Glutamatergic neuron (in vitro differentiated cells): ENCODE data around the gene FGD5. TPM values are rescaled to one million over a fixed set of nuclear protein-coding genes. Genes with fewer than 3 reads are reported as not detected.

Experiments used
- DNase-seq: peaks from one replicate; pipeline ENCODE4 v3.0.0; 2022
- H3K27ac Mint-ChIP-seq: one replicate; pipeline ENCODE4 v1.8.0; 2020; ENCODE audit warnings: mild to moderate bottlenecking, mixed read lengths, inconsistent platforms; ENCODE audit not compliant: unreplicated experiment
- H3K27me3 Mint-ChIP-seq: one replicate; pipeline ENCODE4 v1.8.0; 2020; ENCODE audit warnings: mild to moderate bottlenecking, moderate library complexity, mixed read lengths, inconsistent platforms; ENCODE audit not compliant: unreplicated experiment
- H3K36me3 Mint-ChIP-seq: one replicate; pipeline ENCODE4 v1.8.0; 2020; ENCODE audit warnings: mild to moderate bottlenecking, mixed read lengths, inconsistent platforms; ENCODE audit not compliant: unreplicated experiment
- H3K4me1 Mint-ChIP-seq: one replicate; pipeline ENCODE4 v1.8.0; 2020; ENCODE audit warnings: mild to moderate bottlenecking, low read depth, mixed read lengths, inconsistent platforms; ENCODE audit not compliant: unreplicated experiment
- H3K4me3 Mint-ChIP-seq: one replicate; pipeline ENCODE4 v1.8.0; 2020; ENCODE audit warnings: mild to moderate bottlenecking, mixed read lengths, inconsistent platforms; ENCODE audit not compliant: unreplicated experiment
- H3K9me3 Mint-ChIP-seq: one replicate; pipeline ENCODE4 v1.8.0; 2020; ENCODE audit warnings: mild to moderate bottlenecking, moderate library complexity, mixed read lengths, inconsistent platforms; ENCODE audit not compliant: unreplicated experiment
- total RNA-seq: library from RNA; stranded (reverse); fragmentation: NEBNext Ultra II Directional; extraction: Animal tissue kit (Norgen Biotek cat#: 25700); gene quantifications from one replicate; pipeline ENCODE4 v1.2.1, GENCODE V29; 2021; ENCODE audit not compliant: unreplicated experiment
- TF ChIP-seq, protein P1 (sequence below): fragments of 200-600 bp; sonication (generic); IDR thresholded peaks from one replicate; pipeline ENCODE4 v1.5.0; 2021; ENCODE audit not compliant: partially characterized antibody, unreplicated experiment

FGD5 gene
- total RNA-seq, 1 donor from 2014 or later: 3.1 TPM

DNA sequence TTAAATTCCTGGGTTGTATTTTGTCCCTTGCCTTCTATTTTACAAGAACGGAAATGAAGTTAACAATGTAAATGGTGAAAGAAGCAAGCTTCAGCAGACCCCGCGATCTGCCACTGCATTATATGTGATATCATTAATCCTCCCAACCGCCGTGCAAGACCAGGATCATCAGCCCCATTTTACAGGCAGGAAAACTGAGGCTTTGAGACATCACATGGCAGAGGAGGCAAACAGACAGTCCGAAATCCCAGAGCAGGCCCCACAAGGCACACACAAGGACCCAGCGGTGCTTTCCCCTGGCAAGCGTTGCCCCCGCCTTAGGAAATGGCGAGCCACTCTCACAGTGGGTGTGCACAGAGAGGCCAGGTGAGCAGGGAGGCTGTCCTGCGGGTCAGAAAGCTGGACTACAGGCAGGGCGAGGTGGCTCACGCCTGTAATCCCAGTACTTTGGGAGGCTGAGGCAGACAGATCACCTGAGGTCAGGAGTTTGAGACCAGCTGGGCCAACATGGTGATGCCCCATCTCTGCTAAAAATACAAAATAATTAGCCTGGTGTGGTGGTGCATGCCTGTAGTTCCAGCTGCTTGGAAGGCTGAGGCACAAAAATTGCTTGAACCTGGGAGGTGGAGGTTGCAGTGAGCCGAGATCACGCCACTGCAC lies 16.2 kb downstream of the FGD5 start:
- DNase-seq: no peak
- H3K4me3 Mint-ChIP-seq: no peak overlapping the region
- no peaks in the 10 kb centered on the region for H3K36me3 Mint-ChIP-seq
- peaks cover 2% of the 10 kb centered on the region for H3K27me3 Mint-ChIP-seq
- H3K27ac Mint-ChIP-seq: no peak overlapping the region
- TF ChIP-seq, protein P1, sequence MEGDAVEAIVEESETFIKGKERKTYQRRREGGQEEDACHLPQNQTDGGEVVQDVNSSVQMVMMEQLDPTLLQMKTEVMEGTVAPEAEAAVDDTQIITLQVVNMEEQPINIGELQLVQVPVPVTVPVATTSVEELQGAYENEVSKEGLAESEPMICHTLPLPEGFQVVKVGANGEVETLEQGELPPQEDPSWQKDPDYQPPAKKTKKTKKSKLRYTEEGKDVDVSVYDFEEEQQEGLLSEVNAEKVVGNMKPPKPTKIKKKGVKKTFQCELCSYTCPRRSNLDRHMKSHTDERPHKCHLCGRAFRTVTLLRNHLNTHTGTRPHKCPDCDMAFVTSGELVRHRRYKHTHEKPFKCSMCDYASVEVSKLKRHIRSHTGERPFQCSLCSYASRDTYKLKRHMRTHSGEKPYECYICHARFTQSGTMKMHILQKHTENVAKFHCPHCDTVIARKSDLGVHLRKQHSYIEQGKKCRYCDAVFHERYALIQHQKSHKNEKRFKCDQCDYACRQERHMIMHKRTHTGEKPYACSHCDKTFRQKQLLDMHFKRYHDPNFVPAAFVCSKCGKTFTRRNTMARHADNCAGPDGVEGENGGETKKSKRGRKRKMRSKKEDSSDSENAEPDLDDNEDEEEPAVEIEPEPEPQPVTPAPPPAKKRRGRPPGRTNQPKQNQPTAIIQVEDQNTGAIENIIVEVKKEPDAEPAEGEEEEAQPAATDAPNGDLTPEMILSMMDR: no peak
- H3K4me1 Mint-ChIP-seq: peaks cover 37% of the 10 kb centered on the region
- peaks cover 1% of the 10 kb centered on the region for H3K9me3 Mint-ChIP-seq

DNA sequence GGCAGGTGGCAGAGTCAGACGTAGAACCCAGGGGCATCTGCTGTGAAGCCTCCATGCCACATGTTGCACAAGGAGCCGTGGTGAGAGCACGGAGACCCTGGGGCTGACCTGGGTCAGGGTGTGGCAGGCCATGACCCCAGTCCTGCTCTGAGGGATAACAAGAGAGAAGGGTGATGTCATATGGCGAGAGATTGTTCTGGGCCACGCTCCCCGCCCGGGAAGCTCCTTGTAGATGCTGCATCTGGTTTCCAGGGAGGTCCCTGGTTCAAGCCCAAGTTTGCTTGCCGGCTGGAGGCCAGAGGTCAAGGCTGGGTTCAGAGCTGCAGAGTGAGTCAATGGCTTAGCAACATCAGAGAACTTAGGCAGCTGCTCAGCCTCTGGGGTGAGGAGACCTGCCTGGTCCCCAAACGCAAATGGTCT lies 17.3 kb downstream of the FGD5 start:
- Mint-ChIP-seq H3K4me3 (no peak overlapping the region), H3K9me3 (peaks cover 1% of the 10 kb centered on the region), H3K36me3 (no peaks in the 10 kb centered on the region), H3K27ac (no peak overlapping the region), H3K27me3 (peaks cover 2% of the 10 kb centered on the region), H3K4me1 (peaks cover 42% of the 10 kb centered on the region)
- no peak for DNase-seq
- TF ChIP-seq, protein P1: no peak

DNA sequence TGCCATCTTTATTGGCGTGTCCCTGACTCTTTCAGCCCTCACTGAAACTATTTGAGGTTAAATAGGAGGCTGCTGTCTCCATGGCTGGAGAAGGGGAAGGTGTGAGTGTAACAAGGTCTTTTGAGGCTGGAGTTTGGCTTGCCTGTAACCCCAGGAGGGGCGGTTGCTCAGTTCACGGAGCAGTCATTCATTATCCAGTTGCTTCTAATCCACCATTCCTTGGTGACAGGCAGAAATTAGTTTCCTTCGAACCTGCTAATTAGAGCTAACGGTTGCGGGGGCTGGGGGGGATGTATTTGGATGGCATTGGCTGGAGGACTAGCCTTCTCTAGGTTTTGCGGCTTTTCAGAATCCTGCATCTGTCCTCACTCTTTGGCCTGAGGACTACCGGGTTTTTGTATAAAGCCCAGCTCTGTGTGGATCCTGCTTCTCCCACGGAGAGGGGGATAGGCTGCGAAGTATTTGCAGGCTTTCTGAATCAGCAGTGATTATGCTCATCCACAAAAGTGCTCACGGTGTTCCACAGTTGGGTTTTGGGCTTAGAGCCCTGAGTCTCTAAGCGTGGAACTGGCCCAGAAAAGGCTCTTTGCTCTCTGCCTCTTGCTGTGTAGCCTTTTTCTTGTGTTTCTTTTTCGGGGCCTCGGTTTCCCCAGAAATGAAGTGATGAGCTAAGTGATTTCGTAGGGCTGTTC lies 18.6 kb downstream of the FGD5 start:
- Mint-ChIP-seq H3K9me3 (peaks cover 1% of the 10 kb centered on the region), H3K4me3 (no peak overlapping the region), H3K4me1 (peaks cover 44% of the 10 kb centered on the region), H3K27ac (no peak overlapping the region), H3K27me3 (peaks cover 2% of the 10 kb centered on the region), H3K36me3 (no peaks in the 10 kb centered on the region)
- TF ChIP-seq, protein P1: no peak
- DNase-seq: no peak

DNA sequence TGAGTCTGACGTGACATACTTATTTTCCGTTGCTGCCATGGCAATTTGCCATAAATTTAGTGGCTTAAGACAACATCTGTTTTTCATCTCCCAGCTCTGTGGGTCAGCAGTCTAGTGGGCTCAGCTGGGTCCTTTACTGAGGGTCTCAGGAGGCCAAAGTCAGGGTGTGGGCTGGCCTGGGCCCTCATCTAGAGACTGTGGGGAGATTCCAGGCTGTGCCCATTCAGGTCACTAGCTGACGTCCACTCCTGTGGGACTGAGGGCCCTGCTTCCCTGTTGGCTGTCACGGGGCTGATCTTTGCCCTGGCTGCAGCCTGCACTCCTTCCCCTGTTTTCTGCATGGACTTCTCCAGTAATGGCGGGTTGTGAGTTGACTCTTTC lies 19.1 kb downstream of the FGD5 start:
- peaks cover 44% of the 10 kb centered on the region for H3K4me1 Mint-ChIP-seq
- no peak overlapping the region for H3K4me3 Mint-ChIP-seq
- H3K36me3 Mint-ChIP-seq: no peaks in the 10 kb centered on the region
- peaks cover 3% of the 10 kb centered on the region for H3K27me3 Mint-ChIP-seq
- DNase-seq: no peak
- H3K27ac Mint-ChIP-seq: no peak overlapping the region
- peaks cover 1% of the 10 kb centered on the region for H3K9me3 Mint-ChIP-seq
- TF ChIP-seq, protein P1: no peak

DNA sequence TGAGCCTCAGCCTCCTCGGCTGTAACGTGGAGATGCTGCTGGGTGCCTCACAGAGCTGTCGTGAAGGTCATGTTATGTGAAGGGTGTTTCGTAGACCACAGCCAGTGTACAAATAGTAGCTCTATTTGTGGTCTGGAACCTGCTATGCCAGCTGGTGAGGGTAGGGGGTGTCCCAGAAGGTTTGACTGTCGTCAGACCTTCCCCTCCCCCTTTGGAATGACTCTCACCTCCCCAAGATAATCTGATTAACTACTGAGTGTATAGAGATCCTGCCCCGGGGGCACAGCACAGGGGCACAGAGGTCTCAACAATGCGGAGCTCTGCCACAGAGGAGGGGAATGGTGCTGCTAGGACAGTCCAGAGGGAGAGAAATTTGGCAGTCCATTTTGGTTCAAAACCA lies 20.5 kb downstream of the FGD5 start:
- Mint-ChIP-seq H3K27me3 (peaks cover 3% of the 10 kb centered on the region), H3K9me3 (peaks cover 1% of the 10 kb centered on the region), H3K36me3 (no peaks in the 10 kb centered on the region), H3K4me3 (no peak overlapping the region), H3K27ac (no peak overlapping the region), H3K4me1 (peaks cover 44% of the 10 kb centered on the region)
- no peak for DNase-seq
- TF ChIP-seq, protein P1: no peak
